WI38 (cell line): ENCODE data around the gene LRRC49.
"Not testable (repeated sequence)": the region's sequence is repeated elsewhere in the genome, so short reads cannot be mapped to it uniquely, and the experiment has no call there.

Source experiments
- H3K4me3 ChIP-seq: 2 replicates; pipeline ENCODE4 v1.5.1; 2011; ENCODE audit warnings: low read depth, mild to moderate bottlenecking, control low read depth, low read length
- CTCF ChIP-seq: IDR thresholded peaks from 2 replicates; pipeline ENCODE4 v1.5.1; 2012; ENCODE audit warnings: low read depth, mild to moderate bottlenecking, control low read depth, low read length

LRRC49 gene

GRCh38 chr15:70917955-70918354 is 25.3 kb downstream of the LRRC49 start:
- TF ChIP-seq CTCF = no peak
- H3K4me3 ChIP-seq = no peak overlapping the region

- no peak overlapping the region for H3K4me3 ChIP-seq
- TF ChIP-seq CTCF = no peak
Measured at GRCh38 chr15:70920981-70921696, 28.5 kb downstream of the LRRC49 start.

- TF ChIP-seq CTCF = no peak
- H3K4me3 ChIP-seq = no peak overlapping the region
Measured at GRCh38 chr15:70922119-70922518, 29.5 kb downstream of the LRRC49 start.

- no peak overlapping the region for H3K4me3 ChIP-seq
- no peak for TF ChIP-seq CTCF
Measured at GRCh38 chr15:70923311-70924080, 30.9 kb downstream of the LRRC49 start.

- H3K4me3 ChIP-seq = not testable (repeated sequence)
Measured at GRCh38 chr15:70926914-70927313, 34.3 kb downstream of the LRRC49 start.

GRCh38 chr15:70931821-70932220 is 39.2 kb downstream of the LRRC49 start:
- H3K4me3 ChIP-seq = no peak overlapping the region
- no peak for TF ChIP-seq CTCF

- TF ChIP-seq CTCF = no peak
- H3K4me3 ChIP-seq = no peak overlapping the region
Measured at GRCh38 chr15:70932397-70932796, 39.8 kb downstream of the LRRC49 start.

GRCh38 chr15:70933411-70933810 is 40.8 kb downstream of the LRRC49 start:
- no peak overlapping the region for H3K4me3 ChIP-seq
- TF ChIP-seq CTCF = no peak
